Measurements from ENCODE around the gene PRDM5.

DNA sequence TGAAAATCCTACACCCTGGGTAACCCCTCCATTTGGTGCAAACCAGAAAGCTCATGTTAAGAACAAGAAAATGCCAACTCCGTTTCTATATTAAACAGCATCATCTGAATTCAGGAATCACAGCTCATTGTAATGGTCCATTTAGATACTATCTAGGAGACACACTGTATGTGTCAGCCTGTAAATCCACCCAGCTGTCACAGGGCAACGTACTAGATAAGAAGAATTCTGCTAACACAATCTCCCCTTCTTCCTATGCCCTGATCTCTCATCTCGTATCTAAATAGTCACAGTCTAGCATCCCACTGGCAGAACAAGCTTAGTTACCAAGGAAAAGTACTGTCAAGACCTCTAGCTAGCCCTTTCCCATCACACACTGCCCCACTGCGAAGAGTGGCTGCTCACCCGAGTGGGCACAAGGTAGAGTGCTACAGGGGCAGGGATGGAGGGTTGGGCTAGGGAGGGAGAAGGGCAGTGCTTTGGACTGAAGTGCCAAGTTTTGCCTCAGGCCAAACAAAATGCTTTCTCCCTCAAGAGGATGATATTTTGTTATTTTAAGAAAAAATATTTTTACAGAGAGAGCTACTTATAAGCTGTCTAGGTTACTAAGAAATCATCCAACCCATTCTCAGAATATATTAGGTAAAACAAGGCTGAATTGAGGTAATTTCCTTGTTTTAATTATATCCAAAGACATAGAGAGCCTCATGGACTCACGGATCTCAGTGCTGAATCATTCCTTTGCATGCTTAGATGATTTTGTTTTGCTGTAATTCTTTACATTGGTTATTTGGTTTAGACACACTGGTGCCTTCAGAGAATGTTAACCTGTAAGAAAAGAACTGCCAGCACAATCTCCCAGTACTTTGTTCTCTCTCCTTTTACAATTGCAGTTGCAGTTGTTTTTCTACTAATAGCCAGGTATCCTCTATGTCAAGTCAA, 196.6 kb downstream of the PRDM5 start:
- TF ChIP-seq CTCF (IDR thresholded peaks at IDR 0.05) (no peak), EP300 (IDR thresholded peaks at IDR 0.05) (no peak)
